HG03095 (cell line): ENCODE measurements around the gene AGBL3.

Source experiments
- ATAC-seq: cut with Tn5 transposase; IDR thresholded peaks from one replicate; pipeline ENCODE4 v1.9.1; 2021; ENCODE audit warnings: moderate library complexity; ENCODE audit not compliant: unreplicated experiment

The AGBL3 gene

DNA sequence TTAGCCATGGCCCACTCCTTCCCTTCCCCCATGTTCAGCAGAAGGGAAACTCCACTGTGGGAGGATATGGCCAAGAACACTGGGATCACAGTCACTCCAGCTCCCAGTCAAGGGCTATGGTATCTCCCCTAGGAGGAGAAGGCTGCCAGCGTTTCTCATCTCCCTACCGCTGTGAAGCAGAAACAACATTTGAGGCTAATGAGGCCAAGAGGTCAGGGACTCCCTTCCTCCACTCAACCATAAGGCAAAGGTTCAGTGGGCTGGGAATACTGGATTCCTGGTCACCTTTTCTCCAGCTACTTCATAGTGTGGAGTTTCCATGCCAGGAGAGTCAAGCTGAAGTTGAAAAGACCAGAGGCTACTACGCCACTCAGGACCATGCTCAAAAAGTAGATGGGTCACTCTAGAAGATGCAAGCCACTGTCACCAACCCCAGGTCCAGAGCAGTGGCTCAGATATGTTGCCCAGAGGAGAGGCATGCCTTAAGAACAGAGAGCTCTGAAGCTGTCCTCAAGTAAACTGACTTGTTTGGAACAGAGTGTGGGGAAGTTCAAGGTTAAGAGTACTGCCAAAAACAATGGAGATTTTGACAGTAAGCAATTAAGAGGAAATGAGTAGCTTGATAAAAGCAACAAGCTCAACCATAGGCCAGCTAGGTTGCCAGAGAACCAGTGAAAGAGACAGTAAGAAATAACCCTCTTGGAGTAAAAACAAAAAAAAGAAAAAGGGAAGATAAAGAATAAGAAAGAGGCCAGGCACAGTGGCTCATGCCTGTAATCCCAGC is 157.8 kb downstream of the AGBL3 start:
- ATAC-seq, result no peak

DNA sequence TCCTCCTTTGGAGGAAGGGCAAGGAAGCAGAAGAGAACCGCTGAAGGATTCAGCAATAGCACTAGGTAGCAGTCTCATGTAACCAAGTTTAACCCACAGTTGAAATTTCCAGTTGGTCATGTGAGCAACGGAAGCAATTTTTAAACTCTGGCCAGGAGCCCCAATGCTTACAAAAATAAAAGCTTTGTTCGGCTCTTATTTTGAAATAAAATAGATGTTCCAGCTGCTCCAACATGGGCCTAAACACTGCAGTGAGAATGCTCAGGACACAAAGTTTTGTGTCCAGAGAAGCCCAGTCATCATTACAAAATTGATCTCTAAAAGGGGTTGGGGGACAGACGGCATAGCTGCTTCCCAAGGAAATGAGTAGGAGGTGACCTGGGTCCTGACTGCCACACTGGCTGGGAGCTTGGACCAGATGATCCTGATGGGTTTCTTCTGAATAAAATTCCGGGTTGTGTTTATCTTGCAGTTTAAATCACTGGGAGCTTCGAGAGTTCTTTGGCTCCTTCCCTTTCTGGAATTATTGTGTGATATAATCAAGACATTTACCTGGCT is 161.1 kb downstream of the AGBL3 start:
- no peak for ATAC-seq

DNA sequence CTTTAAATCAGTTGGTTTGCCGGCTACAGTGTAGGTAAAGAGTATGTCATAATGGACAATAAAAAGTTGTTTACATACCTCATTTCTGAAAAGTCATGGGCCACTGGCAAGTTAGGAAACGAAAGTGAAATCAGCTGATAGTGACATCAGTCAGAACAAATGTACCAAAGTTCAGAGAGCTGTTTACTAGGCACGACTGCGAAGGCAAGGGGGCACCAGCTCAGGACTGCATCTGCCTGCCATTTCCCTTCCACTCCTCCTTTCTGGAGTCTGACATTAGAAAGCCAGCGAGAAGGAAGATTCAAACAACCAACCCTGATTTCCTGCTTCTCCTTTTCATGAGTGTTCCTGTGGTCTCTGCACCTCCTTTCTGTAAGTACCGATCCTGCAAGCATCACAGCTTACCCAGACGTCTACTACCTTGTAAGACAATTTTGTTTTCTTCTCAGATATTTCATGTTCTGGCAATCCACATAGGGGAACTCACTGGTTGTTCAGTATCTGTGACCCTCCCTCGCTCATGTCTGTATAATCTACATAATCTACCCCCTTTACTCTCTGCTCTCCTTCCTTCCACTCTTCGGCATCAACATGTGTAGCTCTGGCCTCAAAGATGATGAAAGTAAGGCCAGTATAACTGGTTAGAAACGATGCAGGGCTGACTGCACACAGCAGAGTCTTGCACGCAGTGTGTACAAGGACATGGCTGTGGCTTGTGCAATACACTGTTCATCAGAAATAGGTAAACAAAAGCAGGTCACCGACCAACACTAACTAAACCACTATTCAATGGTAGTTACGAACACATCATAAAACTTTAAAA is 161.8 kb downstream of the AGBL3 start, which contains the start of gene TMEM140:
Gene TMEM140, plus strand, starts transcription at position 174 of the 823 bp plus-strand sequence. CDS start 16,370 bp downstream, outside the sequence.
- ATAC-seq, result peak; percentile 65

DNA sequence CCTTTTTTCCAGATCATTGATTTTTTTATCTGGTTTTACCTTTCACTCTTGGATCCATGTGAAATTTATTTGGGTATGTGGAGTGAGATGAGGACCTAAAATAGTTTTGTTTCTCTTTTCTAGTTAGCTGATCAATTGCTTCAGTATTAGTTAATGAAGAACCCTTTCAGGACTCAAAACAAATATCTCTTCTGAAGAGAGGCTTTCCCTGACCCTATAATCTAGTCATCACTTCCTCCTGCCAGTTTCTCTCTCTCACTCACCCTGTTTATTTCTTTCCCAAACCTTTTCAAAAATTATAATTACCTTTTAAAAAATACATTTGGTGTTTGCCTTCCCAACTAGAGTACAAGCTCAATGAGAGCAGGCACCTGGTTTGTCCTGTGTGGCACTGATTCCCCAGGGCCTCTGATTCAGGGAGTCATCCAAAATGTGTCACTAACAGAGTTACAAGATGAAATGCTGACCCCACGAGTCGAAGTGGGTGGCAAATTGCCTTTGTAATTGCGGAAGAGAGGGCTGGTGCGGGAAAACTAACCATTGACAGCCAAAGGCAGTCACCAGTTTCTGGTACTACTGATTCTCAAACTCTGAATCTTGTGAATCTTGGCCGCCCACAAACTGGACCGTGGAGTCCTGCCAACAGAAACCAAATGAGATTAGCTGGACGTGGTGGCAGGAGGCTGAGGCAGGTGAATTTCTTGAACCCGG is 163.9 kb downstream of the AGBL3 start:
- ATAC-seq, result no peak

DNA sequence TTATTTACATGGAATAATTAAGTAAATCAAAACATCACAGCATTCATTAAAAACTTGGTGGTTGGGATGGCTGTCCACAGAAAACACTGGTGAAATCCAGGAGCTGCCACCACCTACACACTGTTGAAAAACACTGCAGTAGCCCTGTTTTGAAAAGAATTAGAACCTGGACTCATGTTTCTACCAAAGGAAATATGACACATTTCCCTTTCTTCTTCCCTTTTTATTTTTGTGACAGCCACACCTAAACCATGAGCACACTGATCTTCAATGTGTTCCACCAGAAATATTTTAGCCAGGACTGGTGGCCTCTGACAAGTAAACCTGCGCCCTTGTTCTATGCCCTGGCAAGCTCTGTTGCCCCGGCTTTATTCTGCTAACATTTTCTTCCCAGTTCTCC is 164.8 kb downstream of the AGBL3 start:
- no peak for ATAC-seq

DNA sequence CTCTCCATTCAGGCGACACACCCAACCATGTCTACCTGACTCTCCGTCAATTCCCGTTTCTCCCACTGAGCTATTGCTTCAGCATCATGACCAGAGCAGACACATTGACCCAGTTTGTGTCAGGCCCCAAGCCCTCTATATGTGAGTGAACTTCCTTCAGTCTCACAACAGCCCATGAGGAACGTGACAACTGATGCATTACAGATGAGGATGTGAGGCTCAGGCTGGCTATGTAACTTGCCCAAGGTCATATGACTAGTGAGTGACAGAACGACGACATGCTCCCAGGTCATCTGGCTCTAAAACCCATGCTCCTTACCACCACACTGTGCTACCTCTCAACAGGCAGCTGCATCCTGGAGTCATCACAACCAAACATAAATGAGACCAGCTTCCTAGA is 165.2 kb downstream of the AGBL3 start:
- no peak for ATAC-seq

DNA sequence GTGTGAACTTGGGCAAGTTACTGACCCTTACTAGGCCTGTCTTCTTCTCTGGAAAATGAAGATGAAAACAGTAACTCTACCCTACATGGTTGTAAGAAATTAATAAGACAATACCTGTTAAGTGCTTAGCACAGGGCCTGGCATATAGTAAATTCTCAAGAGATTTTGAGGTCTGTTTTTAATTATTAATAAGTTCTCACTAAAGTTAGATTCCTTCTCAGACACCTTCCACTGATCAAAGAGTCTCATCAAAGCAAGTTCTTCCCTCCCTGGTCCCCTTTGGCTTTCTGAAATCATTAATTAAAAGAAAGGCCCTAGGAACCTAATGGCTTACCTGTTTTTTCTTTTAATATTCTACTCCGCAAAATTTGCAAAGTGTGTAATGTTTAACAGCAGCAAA is 166.1 kb downstream of the AGBL3 start:
- no peak for ATAC-seq

DNA sequence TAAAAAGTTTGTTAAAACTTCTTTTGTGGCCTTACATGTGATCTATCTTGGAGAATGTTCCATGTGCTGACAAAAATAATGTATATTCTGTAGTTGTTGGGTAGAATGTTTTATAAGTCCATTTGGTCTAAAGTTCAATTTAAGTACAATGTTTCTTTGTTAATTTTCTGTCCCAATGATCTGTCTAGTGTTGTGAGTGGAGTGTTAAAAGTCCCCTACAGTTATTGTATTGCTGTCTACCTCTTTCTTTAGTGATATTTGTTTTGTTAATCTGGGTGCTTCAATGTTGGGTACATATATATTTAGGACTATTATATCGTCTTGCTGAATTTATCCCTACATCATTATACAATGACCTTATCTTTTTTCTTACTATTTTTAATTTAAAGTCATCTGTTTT is 168.4 kb downstream of the AGBL3 start:
- ATAC-seq, result no peak

DNA sequence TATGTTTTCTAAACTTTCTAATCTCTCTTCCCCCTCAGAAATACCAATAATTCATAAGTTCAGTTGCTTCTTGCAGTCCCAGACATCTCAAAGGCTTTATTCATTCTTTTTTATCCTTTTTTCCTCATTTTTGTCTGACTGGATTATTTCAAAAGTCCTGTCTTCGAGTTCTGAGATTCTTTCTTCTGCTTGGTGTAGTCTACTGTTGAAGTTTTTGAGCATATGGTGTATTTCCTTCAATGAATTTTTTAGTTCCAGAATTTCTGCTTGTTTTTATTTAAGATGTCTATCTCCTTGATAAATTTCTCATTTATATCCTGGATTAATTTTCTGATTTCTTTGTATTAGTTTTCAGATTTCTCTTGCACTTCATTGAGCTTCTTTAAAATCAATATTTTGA is 170.0 kb downstream of the AGBL3 start:
- no peak for ATAC-seq

DNA sequence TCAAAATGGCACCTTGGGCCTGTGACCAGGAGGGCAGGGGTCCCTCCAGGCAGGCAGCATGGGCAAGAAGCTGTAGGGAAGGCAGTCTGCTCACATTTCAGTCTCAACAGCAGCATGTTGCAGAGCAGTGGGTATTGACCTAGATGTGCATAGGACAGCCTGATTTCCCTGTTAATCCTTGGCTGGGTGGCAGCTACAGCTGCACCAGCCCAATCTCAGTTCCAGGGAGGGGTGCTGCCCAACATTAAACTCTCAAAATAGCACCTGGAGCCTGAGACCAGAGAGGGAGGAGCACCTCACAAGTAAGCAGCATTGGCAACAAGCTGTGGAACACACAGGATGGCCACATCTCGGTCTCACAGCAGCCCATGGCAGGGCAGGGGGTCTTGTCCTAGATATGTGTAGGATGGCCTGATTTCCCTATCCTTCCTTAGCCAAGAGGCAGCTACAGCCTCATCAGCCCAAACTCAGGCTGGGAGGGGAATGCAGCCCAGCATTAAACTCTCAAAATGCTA is 171.9 kb downstream of the AGBL3 start:
- ATAC-seq, result no peak

DNA sequence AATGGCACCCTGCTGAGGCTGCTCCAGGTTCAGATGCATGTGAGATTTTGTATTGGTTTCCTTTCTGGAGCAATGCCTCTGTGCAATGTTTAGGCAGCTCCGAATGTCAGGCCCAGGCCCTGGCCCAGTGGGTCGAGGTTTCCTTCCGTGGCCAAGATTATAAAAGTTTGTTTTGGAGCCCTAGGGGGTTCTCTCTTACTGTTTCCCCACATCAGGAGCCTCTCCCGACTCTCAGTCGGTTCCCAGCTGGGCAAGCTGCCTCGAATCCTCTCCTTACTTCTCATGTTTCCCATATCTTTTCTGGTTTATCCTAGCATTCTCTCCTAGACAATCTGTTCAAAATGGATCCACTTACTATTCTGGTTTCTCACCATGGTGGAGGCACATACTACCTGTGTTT is 172.6 kb downstream of the AGBL3 start:
- no peak for ATAC-seq

DNA sequence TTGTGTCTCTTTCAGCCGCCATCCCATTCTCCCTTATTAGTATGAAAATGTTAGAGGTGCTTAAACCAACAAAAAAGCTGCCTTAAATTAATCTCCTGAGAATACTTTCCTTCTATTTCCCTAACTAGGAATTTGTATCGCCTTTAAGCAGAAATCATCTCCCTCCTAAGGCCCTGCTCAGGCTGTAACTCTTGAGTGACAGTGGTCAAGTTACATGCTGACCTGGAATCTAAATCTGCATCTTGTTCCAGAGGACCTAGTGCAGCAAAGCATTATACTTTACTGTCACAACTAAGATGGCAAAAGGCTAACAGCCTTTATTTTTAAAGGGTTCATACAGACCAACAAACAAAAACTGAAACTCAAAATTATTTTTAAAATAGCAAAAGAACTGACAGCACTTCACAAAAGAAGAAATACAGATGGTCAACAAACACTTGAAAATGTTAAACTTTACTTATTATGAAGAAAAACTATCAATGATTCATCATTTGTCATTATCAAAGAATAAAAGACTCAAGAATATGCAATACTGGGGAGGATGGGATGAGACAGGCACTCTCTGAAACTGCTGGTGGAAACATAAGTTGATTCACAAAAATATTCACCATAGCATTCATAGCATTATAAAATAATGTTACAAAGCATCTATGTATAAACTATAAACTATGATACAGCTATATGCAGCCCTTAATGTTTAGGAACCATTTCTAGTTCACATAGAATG is 173.2 kb downstream of the AGBL3 start:
- no peak for ATAC-seq

DNA sequence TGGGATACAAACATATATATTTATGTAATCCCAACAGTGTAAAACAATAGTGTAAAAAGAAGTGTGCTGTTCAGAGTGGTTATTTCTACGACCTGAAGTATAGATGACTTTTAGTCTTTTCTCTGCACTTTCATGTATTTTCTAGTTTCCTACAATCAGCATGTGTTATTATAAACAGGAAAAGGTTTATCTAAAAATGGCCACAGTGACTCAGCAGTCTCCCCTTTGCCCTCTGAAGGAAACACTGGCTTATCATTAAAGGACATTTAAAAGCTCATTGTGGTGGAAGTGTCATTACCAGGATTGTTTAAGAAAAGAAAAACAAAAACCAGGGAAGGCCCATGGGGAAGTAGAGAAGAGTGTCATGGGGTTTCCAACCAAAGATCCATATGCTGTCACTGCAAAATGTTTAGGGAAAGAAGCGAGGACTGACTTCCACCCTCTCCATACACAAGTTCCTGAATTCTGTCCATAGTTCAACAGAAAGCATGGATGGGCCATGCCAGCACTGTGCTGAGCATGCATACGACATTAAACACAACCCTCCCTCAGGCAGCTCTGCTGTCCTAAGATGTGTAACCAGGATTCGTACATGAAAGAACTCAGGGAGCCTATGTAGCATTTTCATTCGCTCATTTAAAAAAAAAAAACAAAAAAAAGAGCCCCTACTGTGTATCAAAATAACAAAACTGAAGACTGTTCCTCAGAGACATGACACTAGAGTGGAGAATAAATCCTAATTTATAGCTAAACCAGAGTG is 174.0 kb downstream of the AGBL3 start:
- ATAC-seq, result peak; percentile 53

DNA sequence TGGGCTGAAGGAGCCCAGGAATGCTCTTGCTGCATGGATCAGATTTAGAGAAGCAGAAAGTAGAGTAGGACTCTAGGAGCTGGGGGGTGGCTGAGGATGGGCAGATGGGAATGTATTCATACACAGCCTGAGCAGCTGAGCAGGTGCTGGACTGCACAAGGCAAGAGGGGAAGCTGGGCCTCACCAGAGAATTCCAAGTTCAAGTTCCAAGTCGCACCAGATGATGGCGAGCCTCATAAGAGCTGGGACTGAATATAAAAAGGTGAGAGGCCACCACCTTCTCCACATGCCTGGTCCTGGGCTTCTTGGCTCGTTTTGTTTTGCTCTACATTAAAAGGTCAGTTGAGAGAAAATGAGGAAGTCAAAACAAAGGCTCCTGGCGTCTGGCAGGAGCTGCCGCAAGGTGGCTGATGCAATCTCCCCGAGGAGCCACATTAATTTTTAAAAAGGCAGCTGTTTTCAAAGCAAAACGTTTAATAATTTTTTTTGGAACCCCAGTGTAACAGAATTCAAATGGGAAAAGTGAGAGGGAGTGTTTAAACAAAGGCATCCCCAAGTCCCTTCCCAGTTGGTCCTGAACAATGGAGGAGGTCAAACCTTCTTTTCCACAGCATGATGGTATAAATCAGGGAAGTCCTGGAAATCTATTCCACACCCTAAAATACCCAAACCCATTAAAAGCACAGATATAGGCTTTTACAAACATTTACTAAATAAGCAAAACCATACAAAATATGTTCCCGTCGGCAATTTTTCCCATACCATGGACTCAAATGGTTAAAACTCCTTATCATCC is 174.7 kb downstream of the AGBL3 start:
- ATAC-seq, result no peak

DNA sequence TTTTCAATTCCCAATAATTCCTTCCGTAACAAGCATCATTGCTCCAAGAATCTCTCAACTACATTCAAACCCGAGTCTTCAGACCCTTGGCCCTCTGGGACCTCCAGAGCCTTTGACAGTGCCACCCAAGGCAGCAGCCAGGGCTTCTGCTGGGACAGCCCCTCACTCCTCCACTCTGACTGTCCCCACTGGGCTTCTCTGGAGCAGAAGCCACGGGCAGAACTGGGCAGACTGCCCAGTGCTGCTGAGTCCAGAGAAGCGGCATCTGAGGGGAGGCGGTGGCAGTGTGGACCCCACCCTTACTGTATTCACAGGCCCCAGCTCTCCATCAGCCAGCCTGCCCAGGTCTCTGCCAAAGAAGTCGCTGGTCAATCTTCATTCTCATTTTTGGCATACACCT is 175.4 kb downstream of the AGBL3 start:
- ATAC-seq, result no peak

DNA sequence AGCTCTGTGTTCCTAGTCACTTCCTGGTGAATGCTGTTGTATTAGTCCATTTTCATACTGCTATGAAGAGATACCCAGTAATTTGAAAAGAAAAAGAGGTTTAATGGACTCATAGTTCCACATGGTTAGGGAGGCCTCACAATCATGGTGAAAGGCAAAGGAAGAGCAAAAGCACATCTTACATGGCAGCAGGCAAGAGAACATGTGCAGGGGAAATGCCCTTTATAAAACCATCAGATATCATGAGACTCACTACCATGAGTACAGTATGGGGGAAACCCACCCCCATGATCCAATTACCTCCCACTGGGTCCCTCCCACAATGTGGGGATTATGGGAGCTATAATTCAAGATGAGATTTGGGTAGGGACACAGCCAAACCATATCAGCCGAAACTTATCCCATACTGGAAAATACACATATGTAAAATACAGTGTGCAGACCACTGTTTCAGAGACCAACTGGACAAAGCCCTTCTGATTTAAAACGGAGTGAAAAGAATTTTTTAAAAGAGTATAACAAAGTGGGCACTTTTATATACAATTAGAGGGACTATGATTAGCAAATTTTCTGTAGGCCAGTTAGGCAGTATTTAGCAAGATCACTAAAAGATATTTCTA is 176.2 kb downstream of the AGBL3 start:
- no peak for ATAC-seq

DNA sequence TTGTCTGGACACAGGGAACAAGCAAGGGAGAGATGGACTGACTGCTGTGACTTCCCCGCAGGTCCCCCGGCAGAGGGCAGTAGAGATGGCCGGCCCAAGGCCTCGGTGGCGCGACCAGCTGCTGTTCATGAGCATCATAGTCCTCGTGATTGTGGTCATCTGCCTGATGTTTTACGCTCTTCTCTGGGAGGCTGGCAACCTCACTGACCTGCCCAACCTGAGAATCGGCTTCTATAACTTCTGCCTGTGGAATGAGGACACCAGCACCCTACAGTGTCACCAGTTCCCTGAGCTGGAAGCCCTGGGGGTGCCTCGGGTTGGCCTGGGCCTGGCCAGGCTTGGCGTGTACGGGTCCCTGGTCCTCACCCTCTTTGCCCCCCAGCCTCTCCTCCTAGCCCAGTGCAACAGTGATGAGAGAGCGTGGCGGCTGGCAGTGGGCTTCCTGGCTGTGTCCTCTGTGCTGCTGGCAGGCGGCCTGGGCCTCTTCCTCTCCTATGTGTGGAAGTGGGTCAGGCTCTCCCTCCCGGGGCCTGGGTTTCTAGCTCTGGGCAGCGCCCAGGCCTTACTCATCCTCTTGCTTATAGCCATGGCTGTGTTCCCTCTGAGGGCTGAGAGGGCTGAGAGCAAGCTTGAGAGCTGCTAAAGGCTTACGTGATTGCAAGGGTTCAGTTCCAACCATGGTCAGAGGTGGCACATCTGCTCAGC is 178.2 kb downstream of the AGBL3 start:
- ATAC-seq, result no peak

DNA sequence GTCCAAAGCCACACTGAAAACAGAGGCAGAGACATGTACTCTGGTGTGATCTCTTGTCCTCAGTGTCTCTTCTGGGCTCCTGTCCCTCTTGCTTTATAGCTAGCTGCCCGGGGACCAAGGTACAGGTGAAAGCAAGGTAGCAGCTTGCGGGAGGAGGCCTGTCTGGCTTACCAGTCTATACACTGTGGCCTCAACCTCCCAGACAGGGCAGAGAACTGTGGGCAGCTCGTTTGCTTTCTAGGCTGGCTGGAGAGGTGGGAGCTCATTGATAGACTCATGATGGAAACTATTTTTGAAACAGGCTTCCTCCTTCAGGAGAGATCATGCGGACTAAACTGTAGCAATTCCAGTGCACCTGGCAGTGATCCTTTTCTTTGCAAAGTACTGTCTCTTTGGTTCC is 179.6 kb downstream of the AGBL3 start:
- no peak for ATAC-seq
